HEK293 (cell line): Measurements from ENCODE around the gene PSRC1.
A peak's percentile ranks its signal among the peaks of the same experiment; 100 is the strongest.

Experiments
- BCL11A ChIP-seq: fragments of 450-650 bp; formaldehyde crosslinking; IDR thresholded peaks from 2 replicates; pipeline ENCODE4 v1.5.1; 2016; ENCODE audit warnings: low read depth, missing biosample characterization, missing genetic modification characterization
- KLF1 ChIP-seq: fragments of 450-650 bp; formaldehyde crosslinking; IDR thresholded peaks from 2 replicates; pipeline ENCODE4 v1.5.1; 2016; ENCODE audit warnings: missing biosample characterization, missing genetic modification characterization
- KLF9 ChIP-seq: fragments of 450-650 bp; formaldehyde crosslinking; IDR thresholded peaks from 2 replicates; pipeline ENCODE4 v1.5.1; 2016; ENCODE audit warnings: missing biosample characterization, missing genetic modification characterization, low read depth
- MEIS1 ChIP-seq: sonication (generic); formaldehyde crosslinking; IDR thresholded peaks from 2 replicates; pipeline ENCODE4 v1.8.1; 2022; ENCODE audit warnings: missing genetic modification reagents, mild to moderate bottlenecking, borderline replicate concordance
- ZBTB17 ChIP-seq: fragments of 450-650 bp; formaldehyde crosslinking; IDR thresholded peaks from 2 replicates; pipeline ENCODE4 v1.5.1; 2016; ENCODE audit warnings: missing biosample characterization, missing genetic modification characterization
- ZBTB20 ChIP-seq: fragments of 450-650 bp; formaldehyde crosslinking; IDR thresholded peaks from 2 replicates; pipeline ENCODE4 v1.5.1; 2016; ENCODE audit warnings: missing biosample characterization, missing genetic modification characterization
- ZNF133 ChIP-seq: fragments of 450-650 bp; formaldehyde crosslinking; IDR thresholded peaks from 2 replicates; pipeline ENCODE4 v1.5.1; 2016; ENCODE audit warnings: missing biosample characterization, missing genetic modification characterization
- ZNF138 ChIP-seq: fragments of 450-650 bp; formaldehyde crosslinking; IDR thresholded peaks from 2 replicates; pipeline ENCODE4 v1.5.1; 2016; ENCODE audit warnings: missing biosample characterization, missing genetic modification characterization, borderline replicate concordance
- ZNF169 ChIP-seq: fragments of 450-650 bp; formaldehyde crosslinking; IDR thresholded peaks from 2 replicates; pipeline ENCODE4 v1.5.1; 2016; ENCODE audit warnings: missing biosample characterization, missing genetic modification characterization
- ZNF174 ChIP-seq: fragments of 450-650 bp; formaldehyde crosslinking; IDR thresholded peaks from 2 replicates; pipeline ENCODE4 v1.5.0; 2017; ENCODE audit warnings: missing biosample characterization, mild to moderate bottlenecking, missing genetic modification characterization
- ZNF184 ChIP-seq: fragments of 450-650 bp; IDR thresholded peaks from 2 replicates; pipeline ENCODE4 v1.5.1; 2018; ENCODE audit warnings: missing biosample characterization, mild to moderate bottlenecking, missing genetic modification characterization
- ZNF23 ChIP-seq: fragments of 450-650 bp; formaldehyde crosslinking; IDR thresholded peaks from 2 replicates; pipeline ENCODE4 v1.5.1; 2016; ENCODE audit warnings: missing biosample characterization, missing genetic modification characterization, borderline replicate concordance
- ZNF274 ChIP-seq, 2 experiments: fragments of 200-500 bp in 1 of 2; fragments of 450-650 bp in 1 of 2; sonication (Bioruptor generic) in 1 of 2; formaldehyde crosslinking in 1 of 2; IDR thresholded peaks; 2 replicates each; pipeline versions ENCODE4 v1.5.1 to v1.6.1; 2014 to 2016; ENCODE audit warnings: borderline replicate concordance in 1 of 2, inconsistent platforms in 1 of 2, low read length in 1 of 2, missing biosample characterization in 1 of 2, missing genetic modification characterization in 1 of 2
- ZNF292 ChIP-seq: fragments of 450-650 bp; formaldehyde crosslinking; IDR thresholded peaks from 2 replicates; pipeline ENCODE4 v1.5.1; 2016; ENCODE audit warnings: low read depth, missing biosample characterization, missing genetic modification characterization, borderline replicate concordance
- ZNF350 ChIP-seq: fragments of 450-650 bp; formaldehyde crosslinking; IDR thresholded peaks from 2 replicates; pipeline ENCODE4 v1.5.0; 2017; ENCODE audit warnings: missing biosample characterization, mild to moderate bottlenecking, missing genetic modification characterization
- ZNF354C ChIP-seq: fragments of 450-650 bp; formaldehyde crosslinking; IDR thresholded peaks from 2 replicates; pipeline ENCODE4 v1.5.1; 2016; ENCODE audit warnings: missing biosample characterization, missing genetic modification characterization, low read depth, borderline replicate concordance
- ZNF433 ChIP-seq: fragments of 450-650 bp; formaldehyde crosslinking; IDR thresholded peaks from 2 replicates; pipeline ENCODE4 v1.5.1; 2016; ENCODE audit warnings: missing biosample characterization, missing genetic modification characterization, low read depth
- ZNF621 ChIP-seq: fragments of 450-650 bp; formaldehyde crosslinking; IDR thresholded peaks from 2 replicates; pipeline ENCODE4 v1.5.1; 2017; ENCODE audit warnings: missing biosample characterization, missing genetic modification characterization
- ZNF776 ChIP-seq: fragments of 450-650 bp; formaldehyde crosslinking; IDR thresholded peaks from 2 replicates; pipeline ENCODE4 v1.5.0; 2017; ENCODE audit warnings: missing biosample characterization, missing genetic modification characterization, borderline replicate concordance
- ZNF792 ChIP-seq: fragments of 450-650 bp; formaldehyde crosslinking; IDR thresholded peaks from 2 replicates; pipeline ENCODE4 v1.5.1; 2016; ENCODE audit warnings: missing biosample characterization, missing genetic modification characterization
- ZNF843 ChIP-seq: fragments of 450-650 bp; formaldehyde crosslinking; IDR thresholded peaks from 2 replicates; pipeline ENCODE4 v1.5.1; 2016; ENCODE audit warnings: missing biosample characterization, missing genetic modification characterization
- ZSCAN23 ChIP-seq: fragments of 450-650 bp; formaldehyde crosslinking; IDR thresholded peaks from 2 replicates; pipeline ENCODE4 v1.5.1; 2016; ENCODE audit warnings: missing biosample characterization, missing genetic modification characterization
- TF ChIP-seq, protein P1 (sequence below): fragments of 450-650 bp; formaldehyde crosslinking; IDR thresholded peaks from 2 replicates; pipeline ENCODE4 v1.5.1; 2017; ENCODE audit warnings: missing biosample characterization, missing genetic modification characterization
- TF ChIP-seq, protein P2 (sequence below): fragments of 450-650 bp; formaldehyde crosslinking; IDR thresholded peaks from 2 replicates; pipeline ENCODE4 v1.5.1; 2017; ENCODE audit warnings: missing biosample characterization, missing genetic modification characterization
- TF ChIP-seq, protein P3 (sequence below): fragments of 450-650 bp; formaldehyde crosslinking; IDR thresholded peaks from 2 replicates; pipeline ENCODE4 v1.5.1; 2016; ENCODE audit warnings: missing biosample characterization, missing genetic modification characterization
- TF ChIP-seq, protein P4 (sequence below): fragments of 450-650 bp; formaldehyde crosslinking; IDR thresholded peaks from 2 replicates; pipeline ENCODE4 v1.5.1; 2016; ENCODE audit warnings: missing biosample characterization, missing genetic modification characterization
- TF ChIP-seq, protein P5 (sequence below): fragments of 450-650 bp; formaldehyde crosslinking; IDR thresholded peaks from 2 replicates; pipeline ENCODE4 v1.5.1; 2016; ENCODE audit warnings: missing biosample characterization, missing genetic modification characterization, borderline replicate concordance
- TF ChIP-seq, protein P6 (sequence below): fragments of 450-650 bp; formaldehyde crosslinking; IDR thresholded peaks from 2 replicates; pipeline ENCODE4 v1.5.1; 2016; ENCODE audit warnings: missing biosample characterization, missing genetic modification characterization

Gene PSRC1

DNA sequence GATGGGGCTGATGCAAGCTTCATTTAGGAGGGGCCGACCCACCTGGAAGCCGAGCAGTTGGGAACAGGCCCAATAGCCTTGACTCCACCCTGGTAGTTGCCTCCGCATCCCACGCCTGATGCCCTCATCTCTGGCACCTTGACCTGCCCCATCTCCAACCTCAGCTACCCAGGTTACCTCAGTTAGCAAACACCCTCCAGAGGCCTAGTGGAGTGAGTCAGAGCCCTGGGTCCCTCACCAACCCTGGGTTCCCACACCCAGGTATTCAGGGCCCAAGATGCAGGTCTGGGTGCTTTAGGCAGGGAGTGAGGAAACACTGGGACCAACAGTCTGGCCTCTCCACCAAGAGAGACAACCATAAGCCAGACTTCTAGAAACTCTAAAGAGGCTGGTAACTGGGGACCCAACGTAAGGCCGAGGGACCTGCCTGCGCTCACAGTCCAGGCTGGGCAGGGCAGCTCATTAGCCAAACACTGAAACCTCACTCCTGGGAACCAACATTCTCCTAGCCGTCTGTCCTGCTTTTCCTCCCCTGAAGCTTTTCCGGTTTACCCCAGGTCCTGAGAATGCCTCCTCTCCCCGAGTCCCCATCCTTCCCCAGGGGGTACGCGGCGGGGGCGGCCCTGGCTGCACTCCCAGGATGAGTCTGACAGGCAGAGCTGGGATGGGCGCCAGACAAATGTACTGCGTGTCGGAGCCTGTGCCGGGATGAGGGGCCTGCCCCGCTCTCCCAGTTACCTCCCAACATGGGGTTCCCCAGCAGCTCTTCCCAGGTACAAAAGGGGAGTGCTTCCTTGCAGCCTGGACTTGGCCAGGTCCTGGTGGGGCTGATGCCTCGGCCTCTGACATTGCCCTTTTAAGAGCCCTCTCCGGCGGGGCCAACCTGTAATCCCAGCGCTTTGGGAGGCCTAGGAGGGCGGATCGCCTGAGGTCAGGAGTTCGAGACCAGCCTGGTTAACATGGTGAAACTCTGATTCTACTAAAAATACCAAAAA is 42.5 kb downstream of the PSRC1 start (continued):
- TF ChIP-seq ZNF138 = no peak
- TF ChIP-seq ZNF776 (tag by site-specific recombination) = no peak
- TF ChIP-seq, protein P1, sequence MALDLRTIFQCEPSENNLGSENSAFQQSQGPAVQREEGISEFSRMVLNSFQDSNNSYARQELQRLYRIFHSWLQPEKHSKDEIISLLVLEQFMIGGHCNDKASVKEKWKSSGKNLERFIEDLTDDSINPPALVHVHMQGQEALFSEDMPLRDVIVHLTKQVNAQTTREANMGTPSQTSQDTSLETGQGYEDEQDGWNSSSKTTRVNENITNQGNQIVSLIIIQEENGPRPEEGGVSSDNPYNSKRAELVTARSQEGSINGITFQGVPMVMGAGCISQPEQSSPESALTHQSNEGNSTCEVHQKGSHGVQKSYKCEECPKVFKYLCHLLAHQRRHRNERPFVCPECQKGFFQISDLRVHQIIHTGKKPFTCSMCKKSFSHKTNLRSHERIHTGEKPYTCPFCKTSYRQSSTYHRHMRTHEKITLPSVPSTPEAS (tag by site-specific recombination) = no peak
- TF ChIP-seq, protein P2, sequence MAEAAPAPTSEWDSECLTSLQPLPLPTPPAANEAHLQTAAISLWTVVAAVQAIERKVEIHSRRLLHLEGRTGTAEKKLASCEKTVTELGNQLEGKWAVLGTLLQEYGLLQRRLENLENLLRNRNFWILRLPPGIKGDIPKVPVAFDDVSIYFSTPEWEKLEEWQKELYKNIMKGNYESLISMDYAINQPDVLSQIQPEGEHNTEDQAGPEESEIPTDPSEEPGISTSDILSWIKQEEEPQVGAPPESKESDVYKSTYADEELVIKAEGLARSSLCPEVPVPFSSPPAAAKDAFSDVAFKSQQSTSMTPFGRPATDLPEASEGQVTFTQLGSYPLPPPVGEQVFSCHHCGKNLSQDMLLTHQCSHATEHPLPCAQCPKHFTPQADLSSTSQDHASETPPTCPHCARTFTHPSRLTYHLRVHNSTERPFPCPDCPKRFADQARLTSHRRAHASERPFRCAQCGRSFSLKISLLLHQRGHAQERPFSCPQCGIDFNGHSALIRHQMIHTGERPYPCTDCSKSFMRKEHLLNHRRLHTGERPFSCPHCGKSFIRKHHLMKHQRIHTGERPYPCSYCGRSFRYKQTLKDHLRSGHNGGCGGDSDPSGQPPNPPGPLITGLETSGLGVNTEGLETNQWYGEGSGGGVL = no peak
- TF ChIP-seq BCL11A (tag by site-specific recombination) = no peak
- no peak for TF ChIP-seq KLF1 (tag by site-specific recombination)
- TF ChIP-seq ZNF433 (tag by site-specific recombination) = no peak
- TF ChIP-seq ZNF23 = no peak
- no peak for TF ChIP-seq ZSCAN23 (tag by site-specific recombination)
- TF ChIP-seq ZNF184 (tag by site-specific recombination) = no peak
- no peak for TF ChIP-seq ZNF350 (tag by site-specific recombination)
- TF ChIP-seq ZNF843 (tag by site-specific recombination) = peak; percentile 14; the same call in 1 of the 2 replicates
- no peak for TF ChIP-seq ZNF621 (tag by site-specific recombination)
- peak; percentile 73 for TF ChIP-seq ZBTB17 (tag by site-specific recombination)
- no peak for TF ChIP-seq ZNF169 (tag by site-specific recombination)
- no peak for TF ChIP-seq ZNF133 (tag by site-specific recombination)
- TF ChIP-seq ZNF792 = no peak
- peak; percentile 9; the same call in 1 of the 2 replicates for TF ChIP-seq KLF9 (tag by site-specific recombination)
- TF ChIP-seq, protein P3, sequence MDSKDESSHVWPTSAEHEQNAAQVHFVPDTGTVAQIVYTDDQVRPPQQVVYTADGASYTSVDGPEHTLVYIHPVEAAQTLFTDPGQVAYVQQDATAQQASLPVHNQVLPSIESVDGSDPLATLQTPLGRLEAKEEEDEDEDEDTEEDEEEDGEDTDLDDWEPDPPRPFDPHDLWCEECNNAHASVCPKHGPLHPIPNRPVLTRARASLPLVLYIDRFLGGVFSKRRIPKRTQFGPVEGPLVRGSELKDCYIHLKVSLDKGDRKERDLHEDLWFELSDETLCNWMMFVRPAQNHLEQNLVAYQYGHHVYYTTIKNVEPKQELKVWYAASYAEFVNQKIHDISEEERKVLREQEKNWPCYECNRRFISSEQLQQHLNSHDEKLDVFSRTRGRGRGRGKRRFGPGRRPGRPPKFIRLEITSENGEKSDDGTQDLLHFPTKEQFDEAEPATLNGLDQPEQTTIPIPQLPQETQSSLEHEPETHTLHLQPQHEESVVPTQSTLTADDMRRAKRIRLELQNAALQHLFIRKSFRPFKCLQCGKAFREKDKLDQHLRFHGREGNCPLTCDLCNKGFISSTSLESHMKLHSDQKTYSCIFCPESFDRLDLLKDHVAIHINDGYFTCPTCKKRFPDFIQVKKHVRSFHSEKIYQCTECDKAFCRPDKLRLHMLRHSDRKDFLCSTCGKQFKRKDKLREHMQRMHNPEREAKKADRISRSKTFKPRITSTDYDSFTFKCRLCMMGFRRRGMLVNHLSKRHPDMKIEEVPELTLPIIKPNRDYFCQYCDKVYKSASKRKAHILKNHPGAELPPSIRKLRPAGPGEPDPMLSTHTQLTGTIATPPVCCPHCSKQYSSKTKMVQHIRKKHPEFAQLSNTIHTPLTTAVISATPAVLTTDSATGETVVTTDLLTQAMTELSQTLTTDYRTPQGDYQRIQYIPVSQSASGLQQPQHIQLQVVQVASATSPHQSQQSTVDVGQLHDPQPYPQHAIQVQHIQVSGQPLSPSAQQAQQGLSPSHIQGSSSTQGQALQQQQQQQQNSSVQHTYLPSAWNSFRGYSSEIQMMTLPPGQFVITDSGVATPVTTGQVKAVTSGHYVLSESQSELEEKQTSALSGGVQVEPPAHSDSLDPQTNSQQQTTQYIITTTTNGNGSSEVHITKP (tag by site-specific recombination) = peak; percentile 82
- TF ChIP-seq ZNF354C = no peak
- TF ChIP-seq, protein P4, sequence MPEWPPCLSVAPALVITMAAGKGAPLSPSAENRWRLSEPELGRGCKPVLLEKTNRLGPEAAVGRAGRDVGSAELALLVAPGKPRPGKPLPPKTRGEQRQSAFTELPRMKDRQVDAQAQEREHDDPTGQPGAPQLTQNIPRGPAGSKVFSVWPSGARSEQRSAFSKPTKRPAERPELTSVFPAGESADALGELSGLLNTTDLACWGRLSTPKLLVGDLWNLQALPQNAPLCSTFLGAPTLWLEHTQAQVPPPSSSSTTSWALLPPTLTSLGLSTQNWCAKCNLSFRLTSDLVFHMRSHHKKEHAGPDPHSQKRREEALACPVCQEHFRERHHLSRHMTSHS (tag by site-specific recombination) = no peak
- no peak for TF ChIP-seq ZNF174 (tag by site-specific recombination)
- TF ChIP-seq, protein P5, sequence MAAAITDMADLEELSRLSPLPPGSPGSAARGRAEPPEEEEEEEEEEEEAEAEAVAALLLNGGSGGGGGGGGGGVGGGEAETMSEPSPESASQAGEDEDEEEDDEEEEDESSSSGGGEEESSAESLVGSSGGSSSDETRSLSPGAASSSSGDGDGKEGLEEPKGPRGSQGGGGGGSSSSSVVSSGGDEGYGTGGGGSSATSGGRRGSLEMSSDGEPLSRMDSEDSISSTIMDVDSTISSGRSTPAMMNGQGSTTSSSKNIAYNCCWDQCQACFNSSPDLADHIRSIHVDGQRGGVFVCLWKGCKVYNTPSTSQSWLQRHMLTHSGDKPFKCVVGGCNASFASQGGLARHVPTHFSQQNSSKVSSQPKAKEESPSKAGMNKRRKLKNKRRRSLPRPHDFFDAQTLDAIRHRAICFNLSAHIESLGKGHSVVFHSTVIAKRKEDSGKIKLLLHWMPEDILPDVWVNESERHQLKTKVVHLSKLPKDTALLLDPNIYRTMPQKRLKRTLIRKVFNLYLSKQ (tag by site-specific recombination) = no peak
- TF ChIP-seq, protein P6, sequence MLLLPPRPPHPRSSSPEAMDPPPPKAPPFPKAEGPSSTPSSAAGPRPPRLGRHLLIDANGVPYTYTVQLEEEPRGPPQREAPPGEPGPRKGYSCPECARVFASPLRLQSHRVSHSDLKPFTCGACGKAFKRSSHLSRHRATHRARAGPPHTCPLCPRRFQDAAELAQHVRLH = no peak
- TF ChIP-seq ZNF274 (IDR thresholded peaks at IDR 0.05; ENCODE audit: low read length) = no peak
- TF ChIP-seq ZNF274 (tag by site-specific recombination; IDR thresholded peaks at IDR 0.05; ENCODE audit: borderline replicate concordance) = no peak
- peak; percentile 61; the same call in 1 of the 2 replicates for TF ChIP-seq ZBTB20
- TF ChIP-seq MEIS1 = no peak
- TF ChIP-seq ZNF292 (tag by site-specific recombination) = no peak
